GM23338 (cell line): ENCODE measurements around the gene SH3BP2. TPM values are rescaled to one million over a fixed set of nuclear protein-coding genes. Genes with fewer than 3 reads are reported as not detected.

Experiments
- ATAC-seq: fragments of 200-7000 bp; cut with Tn5 transposase; 3 replicates; pipeline ENCODE4 v1.9.1; 2020
- DNase-seq: peaks from one replicate; pipeline ENCODE4 v3.0.0-alpha.2; 2015; ENCODE audit warnings: low spot score
- H2AFZ ChIP-seq: fragments of 200-600 bp; sonication (generic); 2 replicates; pipeline ENCODE4 v1.8.0; 2016; ENCODE audit warnings: antibody characterized with exemption, mild to moderate bottlenecking, moderate library complexity
- H3F3A ChIP-seq: fragments of 200-600 bp; sonication (generic); replicated peaks from 2 replicates; pipeline ENCODE4 v1.8.0; 2017; ENCODE audit warnings: antibody characterized with exemption, mixed run types, low read depth
- H3K27ac ChIP-seq: fragments of 200-600 bp; sonication (generic); 2 replicates; pipeline ENCODE4 v1.6.1; 2016; ENCODE audit warnings: low read depth
- H3K27me3 ChIP-seq: fragments of 200-600 bp; sonication (generic); 2 replicates; pipeline ENCODE4 v1.8.0; 2016; ENCODE audit warnings: mild to moderate bottlenecking, mixed run types, moderate library complexity; ENCODE audit not compliant: insufficient read depth
- H3K36me3 ChIP-seq: fragments of 200-600 bp; sonication (generic); 2 replicates; pipeline ENCODE4 v1.8.0; 2016; ENCODE audit warnings: mild to moderate bottlenecking; ENCODE audit not compliant: insufficient read depth
- H3K4me1 ChIP-seq: fragments of 200-600 bp; sonication (generic); 2 replicates; pipeline ENCODE4 v1.8.0; 2016; ENCODE audit warnings: mild to moderate bottlenecking, moderate library complexity; ENCODE audit not compliant: insufficient read depth
- H3K4me2 ChIP-seq: fragments of 200-600 bp; sonication (generic); 2 replicates; pipeline ENCODE4 v1.7.1; 2017; ENCODE audit warnings: mixed run types
- H3K4me3 ChIP-seq: fragments of 200-600 bp; sonication (generic); 2 replicates; pipeline ENCODE4 v1.6.1; 2016; ENCODE audit warnings: mixed run types
- H3K79me2 ChIP-seq: fragments of 200-600 bp; sonication (generic); replicated peaks from 2 replicates; pipeline ENCODE4 v1.8.0; 2017; ENCODE audit warnings: mild to moderate bottlenecking; ENCODE audit not compliant: insufficient read depth
- H3K9me2 ChIP-seq: fragments of 200-600 bp; sonication (generic); 2 replicates; pipeline ENCODE4 v1.8.0; 2017; ENCODE audit not compliant: insufficient read depth
- H4K20me1 ChIP-seq: fragments of 200-600 bp; sonication (generic); replicated peaks from 2 replicates; pipeline ENCODE4 v1.8.0; 2017; ENCODE audit warnings: mild to moderate bottlenecking; ENCODE audit not compliant: insufficient read depth
- H3K27ac Mint-ChIP-seq: 2 replicates; pipeline ENCODE4 v1.8.0; 2020; ENCODE audit warnings: inconsistent platforms, mild to moderate bottlenecking, moderate library complexity, mixed read lengths
- H3K27me3 Mint-ChIP-seq: 3 replicates; pipeline ENCODE4 v1.8.0; 2022; ENCODE audit warnings: low read depth, mild to moderate bottlenecking, moderate library complexity, mixed read lengths, inconsistent platforms; ENCODE audit not compliant: insufficient read depth, poor library complexity
- H3K36me3 Mint-ChIP-seq: 3 replicates; pipeline ENCODE4 v1.8.0; 2021; ENCODE audit warnings: low read depth, mild to moderate bottlenecking, inconsistent platforms, moderate library complexity, mixed read lengths
- H3K4me1 Mint-ChIP-seq: 3 replicates; pipeline ENCODE4 v1.8.0; 2020; ENCODE audit warnings: mild to moderate bottlenecking, inconsistent platforms, mixed read lengths
- H3K4me3 Mint-ChIP-seq: 3 replicates; pipeline ENCODE4 v1.8.0; 2021; ENCODE audit warnings: moderate library complexity, mild to moderate bottlenecking, inconsistent platforms, mixed read lengths
- H3K9me3 Mint-ChIP-seq: 3 replicates; pipeline ENCODE4 v1.8.0; 2020; ENCODE audit warnings: moderate library complexity, mild to moderate bottlenecking, inconsistent platforms, mixed read lengths
- CREB1 ChIP-seq: fragments of 250-450 bp; sonication (Bioruptor Pico); IDR thresholded peaks from 2 replicates; pipeline ENCODE4 v1.5.0; 2020; ENCODE audit warnings: low read depth, mild to moderate bottlenecking, moderate library complexity
- EZH2 ChIP-seq: fragments of 200-600 bp; sonication (generic); IDR thresholded peaks from one replicate; pipeline ENCODE4 v1.8.0; 2017; ENCODE audit warnings: antibody characterized with exemption, mild to moderate bottlenecking, low read depth; ENCODE audit not compliant: unreplicated experiment
- EZH2phosphoT487 ChIP-seq: fragments of 200-600 bp; sonication (generic); IDR thresholded peaks from one replicate; pipeline ENCODE4 v1.8.1; 2018; ENCODE audit warnings: antibody characterized with exemption; ENCODE audit not compliant: unreplicated experiment
- JUNB ChIP-seq: IDR thresholded peaks from one replicate; pipeline ENCODE4 v1.6.1; 2016; ENCODE audit warnings: antibody characterized with exemption; ENCODE audit not compliant: unreplicated experiment
- NANOG ChIP-seq: IDR thresholded peaks from 2 replicates; pipeline ENCODE4 v1.6.1; 2016; ENCODE audit warnings: antibody characterized with exemption, borderline replicate concordance
- POLR2AphosphoS5 ChIP-seq: IDR thresholded peaks from 2 replicates; pipeline ENCODE4 v1.6.1; 2016; ENCODE audit warnings: antibody characterized with exemption, low read depth
- STAT1 ChIP-seq: IDR thresholded peaks from one replicate; pipeline ENCODE4 v1.6.1; 2016; ENCODE audit warnings: antibody characterized with exemption; ENCODE audit not compliant: unreplicated experiment
- ZNF114 ChIP-seq: fragments of 250-450 bp; sonication (Bioruptor Pico); IDR thresholded peaks from 2 replicates; pipeline ENCODE4 v1.5.0; 2020; ENCODE audit warnings: mild to moderate bottlenecking, moderate library complexity
- ZNF331 ChIP-seq: fragments of 250-450 bp; sonication (Bioruptor Pico); IDR thresholded peaks from 2 replicates; pipeline ENCODE4 v1.5.0; 2020; ENCODE audit warnings: low read depth, mild to moderate bottlenecking, moderate library complexity
- polyA plus RNA-seq: library from polyadenylated mRNA; unstranded; fragments of >200 nt; fragmentation: Nextera tagmentation; extraction: Ambion mirVana; gene quantifications from 2 replicates; pipeline ENCODE4 v1.2.1, GENCODE V29; 2016
- total RNA-seq: library from RNA; depleted of rRNA; stranded (reverse); fragments of >200 nt; shearing (Covaris generic); gene quantifications from 2 replicates; pipeline ENCODE4 v1.2.3, GENCODE V29; 2014
- TF ChIP-seq, protein P1 (sequence below): IDR thresholded peaks from 2 replicates; pipeline ENCODE4 v1.6.1; 2016; ENCODE audit warnings: antibody characterized with exemption
- TF ChIP-seq, protein P2 (sequence below), 2 experiments: fragments of 200-600 bp in 1 of 2; sonication (generic) in 1 of 2; conservative IDR thresholded peaks; 2 replicates each; pipeline versions ENCODE4 v1.5.1 to v1.6.1; 2016 to 2017; ENCODE audit warnings: antibody characterized with exemption in 2 of 2, low read depth in 2 of 2, mild to moderate bottlenecking in 2 of 2, moderate library complexity in 1 of 2
- TF ChIP-seq, protein P3 (sequence below): IDR thresholded peaks from one replicate; pipeline ENCODE4 v1.6.1; 2018; ENCODE audit warnings: antibody characterized with exemption; ENCODE audit not compliant: unreplicated experiment
- TF ChIP-seq, protein P4 (sequence below): fragments of 250-450 bp; sonication (Bioruptor Pico); IDR thresholded peaks from 2 replicates; pipeline ENCODE4 v1.5.0; 2020; ENCODE audit warnings: mild to moderate bottlenecking, moderate library complexity

Gene SH3BP2
- total and polyA plus RNA-seq, 2 experiments from 2014 or later: 15.2 to 43.9 TPM

DNA sequence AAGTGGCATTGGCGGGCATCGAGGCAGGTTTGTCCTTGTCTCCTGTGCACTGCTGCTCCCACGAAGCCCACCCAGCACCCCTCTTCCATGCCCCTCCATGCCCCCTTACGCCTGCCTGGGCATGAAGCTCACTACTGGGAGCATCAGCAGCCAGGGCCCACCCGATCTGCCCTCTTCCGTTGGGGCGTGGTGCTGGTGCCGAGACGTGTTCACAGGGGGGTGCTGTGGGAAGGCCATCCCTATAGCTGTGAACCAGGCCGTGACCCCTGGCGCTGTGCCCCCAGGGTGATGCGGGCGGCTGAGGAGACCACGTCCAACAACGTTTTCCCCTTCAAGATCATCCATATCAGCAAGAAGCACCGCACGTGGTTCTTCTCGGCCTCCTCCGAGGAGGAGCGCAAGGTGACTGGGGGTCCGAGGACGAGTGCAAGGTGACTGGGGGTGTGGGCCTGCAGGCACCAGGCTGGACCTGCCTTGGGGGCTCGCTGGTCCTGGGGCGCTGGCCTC is 31.5 kb downstream of the SH3BP2 start:
- no peak overlapping the region for H3K27ac Mint-ChIP-seq
- Histone ChIP-seq H3K9me2 (no peaks in the 10 kb centered on the region), H3K79me2 (peaks cover 4% of the 10 kb centered on the region), H3K36me3 (0 out of 2 replicates have a peak, but pooled peaks cover under 1% of the 10 kb centered on the region), H3K27me3 (no peaks in the 10 kb centered on the region), H3K4me3 (no peak overlapping the region), H3K27ac (no peak overlapping the region), H3K4me2 (no peak overlapping the region), H3K4me1 (no peaks in the 10 kb centered on the region), H3F3A (0 out of 2 replicates have a peak, but pooled peaks cover 7% of the 10 kb centered on the region), H4K20me1 (no peaks in the 10 kb centered on the region; the same call in 1 of the 2 replicates), H2AFZ (no peak overlapping the region)
- peaks cover 3% of the 10 kb centered on the region for H3K27me3 Mint-ChIP-seq
- no peak for ATAC-seq
- TF ChIP-seq JUNB (no peak), EZH2 (no peak), ZNF331 (CRISPR knock-in tag) (no peak), ZNF114 (CRISPR knock-in tag) (no peak), CREB1 (CRISPR knock-in tag) (no peak), STAT1 (no peak), EZH2phosphoT487 (no peak), POLR2AphosphoS5 (no peak), NANOG (no peak)
- TF ChIP-seq, protein P1, sequence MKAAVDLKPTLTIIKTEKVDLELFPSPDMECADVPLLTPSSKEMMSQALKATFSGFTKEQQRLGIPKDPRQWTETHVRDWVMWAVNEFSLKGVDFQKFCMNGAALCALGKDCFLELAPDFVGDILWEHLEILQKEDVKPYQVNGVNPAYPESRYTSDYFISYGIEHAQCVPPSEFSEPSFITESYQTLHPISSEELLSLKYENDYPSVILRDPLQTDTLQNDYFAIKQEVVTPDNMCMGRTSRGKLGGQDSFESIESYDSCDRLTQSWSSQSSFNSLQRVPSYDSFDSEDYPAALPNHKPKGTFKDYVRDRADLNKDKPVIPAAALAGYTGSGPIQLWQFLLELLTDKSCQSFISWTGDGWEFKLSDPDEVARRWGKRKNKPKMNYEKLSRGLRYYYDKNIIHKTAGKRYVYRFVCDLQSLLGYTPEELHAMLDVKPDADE: no peak
- TF ChIP-seq, protein P2, sequence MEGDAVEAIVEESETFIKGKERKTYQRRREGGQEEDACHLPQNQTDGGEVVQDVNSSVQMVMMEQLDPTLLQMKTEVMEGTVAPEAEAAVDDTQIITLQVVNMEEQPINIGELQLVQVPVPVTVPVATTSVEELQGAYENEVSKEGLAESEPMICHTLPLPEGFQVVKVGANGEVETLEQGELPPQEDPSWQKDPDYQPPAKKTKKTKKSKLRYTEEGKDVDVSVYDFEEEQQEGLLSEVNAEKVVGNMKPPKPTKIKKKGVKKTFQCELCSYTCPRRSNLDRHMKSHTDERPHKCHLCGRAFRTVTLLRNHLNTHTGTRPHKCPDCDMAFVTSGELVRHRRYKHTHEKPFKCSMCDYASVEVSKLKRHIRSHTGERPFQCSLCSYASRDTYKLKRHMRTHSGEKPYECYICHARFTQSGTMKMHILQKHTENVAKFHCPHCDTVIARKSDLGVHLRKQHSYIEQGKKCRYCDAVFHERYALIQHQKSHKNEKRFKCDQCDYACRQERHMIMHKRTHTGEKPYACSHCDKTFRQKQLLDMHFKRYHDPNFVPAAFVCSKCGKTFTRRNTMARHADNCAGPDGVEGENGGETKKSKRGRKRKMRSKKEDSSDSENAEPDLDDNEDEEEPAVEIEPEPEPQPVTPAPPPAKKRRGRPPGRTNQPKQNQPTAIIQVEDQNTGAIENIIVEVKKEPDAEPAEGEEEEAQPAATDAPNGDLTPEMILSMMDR (conservative IDR thresholded peaks at IDR 0.05; ENCODE audit: low read depth in 2 of 2): no peak
- TF ChIP-seq, protein P3, sequence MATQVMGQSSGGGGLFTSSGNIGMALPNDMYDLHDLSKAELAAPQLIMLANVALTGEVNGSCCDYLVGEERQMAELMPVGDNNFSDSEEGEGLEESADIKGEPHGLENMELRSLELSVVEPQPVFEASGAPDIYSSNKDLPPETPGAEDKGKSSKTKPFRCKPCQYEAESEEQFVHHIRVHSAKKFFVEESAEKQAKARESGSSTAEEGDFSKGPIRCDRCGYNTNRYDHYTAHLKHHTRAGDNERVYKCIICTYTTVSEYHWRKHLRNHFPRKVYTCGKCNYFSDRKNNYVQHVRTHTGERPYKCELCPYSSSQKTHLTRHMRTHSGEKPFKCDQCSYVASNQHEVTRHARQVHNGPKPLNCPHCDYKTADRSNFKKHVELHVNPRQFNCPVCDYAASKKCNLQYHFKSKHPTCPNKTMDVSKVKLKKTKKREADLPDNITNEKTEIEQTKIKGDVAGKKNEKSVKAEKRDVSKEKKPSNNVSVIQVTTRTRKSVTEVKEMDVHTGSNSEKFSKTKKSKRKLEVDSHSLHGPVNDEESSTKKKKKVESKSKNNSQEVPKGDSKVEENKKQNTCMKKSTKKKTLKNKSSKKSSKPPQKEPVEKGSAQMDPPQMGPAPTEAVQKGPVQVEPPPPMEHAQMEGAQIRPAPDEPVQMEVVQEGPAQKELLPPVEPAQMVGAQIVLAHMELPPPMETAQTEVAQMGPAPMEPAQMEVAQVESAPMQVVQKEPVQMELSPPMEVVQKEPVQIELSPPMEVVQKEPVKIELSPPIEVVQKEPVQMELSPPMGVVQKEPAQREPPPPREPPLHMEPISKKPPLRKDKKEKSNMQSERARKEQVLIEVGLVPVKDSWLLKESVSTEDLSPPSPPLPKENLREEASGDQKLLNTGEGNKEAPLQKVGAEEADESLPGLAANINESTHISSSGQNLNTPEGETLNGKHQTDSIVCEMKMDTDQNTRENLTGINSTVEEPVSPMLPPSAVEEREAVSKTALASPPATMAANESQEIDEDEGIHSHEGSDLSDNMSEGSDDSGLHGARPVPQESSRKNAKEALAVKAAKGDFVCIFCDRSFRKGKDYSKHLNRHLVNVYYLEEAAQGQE: no peak
- TF ChIP-seq, protein P4, sequence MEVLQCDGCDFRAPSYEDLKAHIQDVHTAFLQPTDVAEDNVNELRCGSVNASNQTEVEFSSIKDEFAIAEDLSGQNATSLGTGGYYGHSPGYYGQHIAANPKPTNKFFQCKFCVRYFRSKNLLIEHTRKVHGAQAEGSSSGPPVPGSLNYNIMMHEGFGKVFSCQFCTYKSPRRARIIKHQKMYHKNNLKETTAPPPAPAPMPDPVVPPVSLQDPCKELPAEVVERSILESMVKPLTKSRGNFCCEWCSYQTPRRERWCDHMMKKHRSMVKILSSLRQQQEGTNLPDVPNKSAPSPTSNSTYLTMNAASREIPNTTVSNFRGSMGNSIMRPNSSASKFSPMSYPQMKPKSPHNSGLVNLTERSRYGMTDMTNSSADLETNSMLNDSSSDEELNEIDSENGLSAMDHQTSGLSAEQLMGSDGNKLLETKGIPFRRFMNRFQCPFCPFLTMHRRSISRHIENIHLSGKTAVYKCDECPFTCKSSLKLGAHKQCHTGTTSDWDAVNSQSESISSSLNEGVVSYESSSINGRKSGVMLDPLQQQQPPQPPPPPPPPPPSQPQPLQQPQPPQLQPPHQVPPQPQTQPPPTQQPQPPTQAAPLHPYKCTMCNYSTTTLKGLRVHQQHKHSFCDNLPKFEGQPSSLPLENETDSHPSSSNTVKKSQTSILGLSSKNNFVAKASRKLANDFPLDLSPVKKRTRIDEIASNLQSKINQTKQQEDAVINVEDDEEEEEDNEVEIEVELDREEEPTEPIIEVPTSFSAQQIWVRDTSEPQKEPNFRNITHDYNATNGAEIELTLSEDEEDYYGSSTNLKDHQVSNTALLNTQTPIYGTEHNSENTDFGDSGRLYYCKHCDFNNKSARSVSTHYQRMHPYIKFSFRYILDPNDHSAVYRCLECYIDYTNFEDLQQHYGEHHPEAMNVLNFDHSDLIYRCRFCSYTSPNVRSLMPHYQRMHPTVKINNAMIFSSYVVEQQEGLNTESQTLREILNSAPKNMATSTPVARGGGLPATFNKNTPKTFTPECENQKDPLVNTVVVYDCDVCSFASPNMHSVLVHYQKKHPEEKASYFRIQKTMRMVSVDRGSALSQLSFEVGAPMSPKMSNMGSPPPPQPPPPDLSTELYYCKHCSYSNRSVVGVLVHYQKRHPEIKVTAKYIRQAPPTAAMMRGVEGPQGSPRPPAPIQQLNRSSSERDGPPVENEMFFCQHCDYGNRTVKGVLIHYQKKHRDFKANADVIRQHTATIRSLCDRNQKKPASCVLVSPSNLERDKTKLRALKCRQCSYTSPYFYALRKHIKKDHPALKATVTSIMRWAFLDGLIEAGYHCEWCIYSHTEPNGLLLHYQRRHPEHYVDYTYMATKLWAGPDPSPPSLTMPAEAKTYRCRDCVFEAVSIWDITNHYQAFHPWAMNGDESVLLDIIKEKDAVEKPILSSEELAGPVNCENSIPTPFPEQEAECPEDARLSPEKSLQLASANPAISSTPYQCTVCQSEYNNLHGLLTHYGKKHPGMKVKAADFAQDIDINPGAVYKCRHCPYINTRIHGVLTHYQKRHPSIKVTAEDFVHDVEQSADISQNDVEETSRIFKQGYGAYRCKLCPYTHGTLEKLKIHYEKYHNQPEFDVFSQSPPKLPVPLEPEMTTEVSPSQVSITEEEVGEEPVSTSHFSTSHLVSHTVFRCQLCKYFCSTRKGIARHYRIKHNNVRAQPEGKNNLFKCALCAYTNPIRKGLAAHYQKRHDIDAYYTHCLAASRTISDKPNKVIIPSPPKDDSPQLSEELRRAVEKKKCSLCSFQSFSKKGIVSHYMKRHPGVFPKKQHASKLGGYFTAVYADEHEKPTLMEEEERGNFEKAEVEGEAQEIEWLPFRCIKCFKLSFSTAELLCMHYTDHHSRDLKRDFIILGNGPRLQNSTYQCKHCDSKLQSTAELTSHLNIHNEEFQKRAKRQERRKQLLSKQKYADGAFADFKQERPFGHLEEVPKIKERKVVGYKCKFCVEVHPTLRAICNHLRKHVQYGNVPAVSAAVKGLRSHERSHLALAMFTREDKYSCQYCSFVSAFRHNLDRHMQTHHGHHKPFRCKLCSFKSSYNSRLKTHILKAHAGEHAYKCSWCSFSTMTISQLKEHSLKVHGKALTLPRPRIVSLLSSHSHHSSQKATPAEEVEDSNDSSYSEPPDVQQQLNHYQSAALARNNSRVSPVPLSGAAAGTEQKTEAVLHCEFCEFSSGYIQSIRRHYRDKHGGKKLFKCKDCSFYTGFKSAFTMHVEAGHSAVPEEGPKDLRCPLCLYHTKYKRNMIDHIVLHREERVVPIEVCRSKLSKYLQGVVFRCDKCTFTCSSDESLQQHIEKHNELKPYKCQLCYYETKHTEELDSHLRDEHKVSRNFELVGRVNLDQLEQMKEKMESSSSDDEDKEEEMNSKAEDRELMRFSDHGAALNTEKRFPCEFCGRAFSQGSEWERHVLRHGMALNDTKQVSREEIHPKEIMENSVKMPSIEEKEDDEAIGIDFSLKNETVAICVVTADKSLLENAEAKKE: no peak
- peaks cover 37% of the 10 kb centered on the region for H3K36me3 Mint-ChIP-seq
- peaks cover 3% of the 10 kb centered on the region; the same call in 2 of the 3 replicates for H3K9me3 Mint-ChIP-seq
- H3K4me1 Mint-ChIP-seq: peaks cover 8% of the 10 kb centered on the region
- no peak overlapping the region for H3K4me3 Mint-ChIP-seq
- DNase-seq: no peak
